IPS-15b (cell line): ENCODE data around the gene OR52N4.
"Not testable (repeated sequence)": the region's sequence is repeated elsewhere in the genome, so short reads cannot be mapped to it uniquely, and the experiment has no call there.

Experiments used
- H3K27me3 ChIP-seq: one replicate; pipeline ENCODE4 v1.6.1; 2013; ENCODE audit warnings: low read length; ENCODE audit not compliant: control insufficient read depth, insufficient read depth
- H3K36me3 ChIP-seq: one replicate; pipeline ENCODE4 v1.6.1; 2013; ENCODE audit warnings: low read length; ENCODE audit not compliant: control insufficient read depth, insufficient read depth
- H3K4me1 ChIP-seq: one replicate; pipeline ENCODE4 v1.6.1; 2013; ENCODE audit warnings: mild to moderate bottlenecking, low read length; ENCODE audit not compliant: control insufficient read depth, insufficient read depth
- H3K4me3 ChIP-seq: one replicate; pipeline ENCODE4 v1.5.1; 2013; ENCODE audit warnings: low read depth, low read length
- H3K9ac ChIP-seq: one replicate; pipeline ENCODE4 v1.6.1; 2013; ENCODE audit warnings: low read depth, mild to moderate bottlenecking, low read length
- H3K9me3 ChIP-seq: one replicate; pipeline ENCODE4 v1.6.1; 2013; ENCODE audit warnings: mild to moderate bottlenecking, low read length; ENCODE audit not compliant: control insufficient read depth, insufficient read depth

OR52N4 gene

DNA sequence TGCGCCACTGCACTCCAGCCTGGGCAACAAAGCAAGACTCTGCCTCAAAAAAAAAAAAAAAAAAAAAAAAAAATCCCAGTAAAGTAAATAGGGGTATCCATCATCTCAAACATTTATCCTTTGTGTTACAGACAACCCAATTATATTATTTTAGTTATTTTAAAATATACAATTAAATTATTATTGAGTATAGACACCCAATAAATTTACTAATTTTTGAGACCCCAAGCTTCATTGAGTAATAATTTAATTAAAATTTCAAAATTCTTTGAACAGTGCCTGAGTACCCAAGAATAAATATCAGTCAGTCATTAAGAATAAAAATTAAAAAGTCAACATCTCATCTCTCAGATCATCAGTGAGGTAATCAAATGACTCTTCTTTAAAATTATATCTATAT, at the start of gene OR52N4:
Gene OR52N4, plus strand, starts transcription at position 301 of the 400 bp plus-strand sequence. CDS start 498 bp downstream, outside the sequence.
- no peaks in the 10 kb centered on the region for H3K4me1 ChIP-seq
- H3K36me3 ChIP-seq, result no peaks in the 10 kb centered on the region
- H3K4me3 ChIP-seq, result no peak within 1 kb of the TSS
- no peaks in the 10 kb centered on the region for H3K27me3 ChIP-seq
- no peak within 1 kb of the TSS for H3K9ac ChIP-seq
- no peaks in the 10 kb centered on the region for H3K9me3 ChIP-seq

DNA sequence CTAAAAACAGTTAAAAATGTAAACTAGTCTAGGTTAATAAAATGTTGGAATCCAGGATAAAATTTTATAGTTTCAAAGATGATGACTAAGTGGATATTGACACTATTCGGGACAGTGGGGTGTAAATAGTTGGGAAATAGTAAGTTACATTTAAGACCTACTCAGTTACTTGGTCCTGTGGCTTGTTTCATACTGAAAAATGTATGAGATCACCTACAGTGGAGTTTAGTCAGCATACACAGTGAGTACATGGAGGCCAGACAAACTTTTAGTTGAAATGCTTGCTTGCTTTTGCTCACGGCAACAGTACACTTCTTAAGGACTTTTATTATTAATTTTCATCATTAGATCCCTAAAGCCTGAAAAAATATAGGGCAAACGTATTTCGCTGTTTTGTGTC, 48.4 kb upstream of the OR52N4 start:
- no peaks in the 10 kb centered on the region for H3K4me1 ChIP-seq
- no peaks in the 10 kb centered on the region for H3K27me3 ChIP-seq
- no peaks in the 10 kb centered on the region for H3K9me3 ChIP-seq
- no peaks in the 10 kb centered on the region for H3K36me3 ChIP-seq
- H3K9ac ChIP-seq, result no peak overlapping the region
- H3K4me3 ChIP-seq, result no peak overlapping the region

DNA sequence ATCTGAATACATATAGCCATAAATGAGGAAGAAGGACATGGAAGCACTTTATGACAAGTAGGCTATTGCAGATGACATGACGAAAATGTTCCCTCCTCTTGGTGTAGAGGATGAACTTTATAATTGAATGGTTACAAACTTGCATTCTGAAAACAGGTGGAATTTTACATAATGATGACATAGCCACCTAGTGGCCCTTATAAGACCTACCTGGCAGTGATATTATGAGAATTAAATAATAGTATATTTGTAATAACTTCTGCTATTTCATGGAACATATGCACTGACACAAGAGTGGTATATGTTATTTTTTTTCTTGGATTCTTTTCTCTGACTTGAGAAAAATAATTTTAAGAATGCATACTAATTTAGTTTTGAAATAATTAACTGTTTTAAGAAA, 41.5 kb upstream of the OR52N4 start:
- no peaks in the 10 kb centered on the region for H3K36me3 ChIP-seq
- no peaks in the 10 kb centered on the region for H3K9me3 ChIP-seq
- H3K4me1 ChIP-seq, result no peaks in the 10 kb centered on the region
- H3K4me3 ChIP-seq, result no peak overlapping the region
- H3K9ac ChIP-seq, result no peak overlapping the region
- no peaks in the 10 kb centered on the region for H3K27me3 ChIP-seq

DNA sequence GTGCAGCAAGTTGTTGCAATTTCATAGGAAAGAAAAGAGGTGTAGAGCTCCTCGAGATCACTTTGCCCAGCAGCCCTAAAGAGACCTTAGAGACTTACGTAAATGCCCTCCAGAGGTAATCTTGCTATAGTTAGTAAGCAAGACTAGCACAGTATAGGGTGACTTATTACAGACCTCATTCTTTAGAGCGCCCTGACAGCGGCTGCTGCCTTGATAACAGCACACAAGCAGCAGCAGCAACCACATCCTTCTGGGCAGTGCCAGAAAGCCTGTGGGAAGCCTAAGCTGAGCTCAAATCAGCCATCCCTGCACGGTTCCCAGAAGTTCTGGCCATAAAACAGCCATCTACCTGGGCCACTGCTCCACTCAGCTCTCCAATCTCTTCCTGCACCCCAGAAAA, 40.3 kb upstream of the OR52N4 start:
- Histone ChIP-seq H3K9me3 (no peaks in the 10 kb centered on the region), H3K4me1 (no peaks in the 10 kb centered on the region), H3K36me3 (no peaks in the 10 kb centered on the region), H3K9ac (no peak overlapping the region), H3K4me3 (no peak overlapping the region), H3K27me3 (no peaks in the 10 kb centered on the region)

DNA sequence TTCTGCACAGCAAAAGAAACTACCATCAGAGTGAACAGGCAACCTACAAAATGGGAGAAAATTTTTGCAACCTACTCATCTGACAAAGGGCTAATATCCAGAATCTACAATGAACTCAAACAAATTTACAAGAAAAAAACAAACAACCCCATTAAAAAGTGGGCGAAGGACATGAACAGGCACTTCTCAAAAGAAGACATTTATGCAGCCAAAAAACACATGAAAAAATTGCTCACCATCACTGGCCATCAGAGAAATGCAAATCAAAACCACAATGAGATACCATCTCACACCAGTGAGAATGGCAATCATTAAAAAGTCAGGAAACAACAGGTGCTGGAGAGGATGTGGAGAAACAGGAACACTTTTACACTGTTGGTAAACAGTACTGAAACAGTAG, 37.5 kb upstream of the OR52N4 start:
- not testable (repeated sequence) for H3K27me3 ChIP-seq, H3K9ac ChIP-seq, H3K9me3 ChIP-seq, H3K4me3 ChIP-seq, H3K4me1 ChIP-seq, H3K36me3 ChIP-seq

DNA sequence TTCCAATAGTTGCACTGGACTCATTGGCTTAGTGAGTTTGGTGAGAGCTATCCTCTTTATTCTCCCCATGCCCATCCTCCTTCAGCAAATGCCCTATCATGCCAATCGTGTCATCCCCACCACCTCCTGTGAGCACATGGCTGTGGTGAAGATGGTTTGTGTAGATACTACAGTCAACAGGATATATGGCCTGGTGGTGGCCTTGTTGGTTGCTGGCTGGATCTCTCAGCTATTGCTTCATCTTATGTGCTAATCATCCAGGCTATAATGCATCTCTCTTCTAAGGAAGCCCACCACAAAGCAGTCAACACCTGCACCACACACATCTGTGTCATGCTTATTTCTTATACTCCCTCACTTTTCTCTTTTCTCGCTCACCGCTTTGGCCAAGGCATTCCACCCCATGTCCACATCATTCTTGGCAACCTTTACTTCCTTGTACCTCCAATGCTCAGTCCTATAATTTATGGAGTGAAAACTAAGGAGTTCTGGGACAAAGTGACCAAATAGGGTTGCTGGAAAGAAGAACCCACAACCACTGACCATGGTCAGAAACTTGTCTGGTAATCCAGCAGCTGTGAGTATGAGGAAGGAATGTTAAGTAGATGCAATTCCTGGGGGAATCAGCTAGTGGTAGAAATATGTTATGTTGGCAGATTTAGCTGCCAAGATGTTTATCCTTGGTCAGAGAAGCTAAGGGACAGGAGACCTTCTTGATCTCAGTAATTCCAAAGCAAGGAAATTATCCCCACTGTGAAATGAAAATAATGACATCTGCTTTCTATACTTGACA, 34.1 kb upstream of the OR52N4 start:
- Histone ChIP-seq H3K9ac (no peak overlapping the region), H3K27me3 (no peaks in the 10 kb centered on the region), H3K9me3 (no peaks in the 10 kb centered on the region), H3K4me3 (no peak overlapping the region), H3K36me3 (no peaks in the 10 kb centered on the region), H3K4me1 (no peaks in the 10 kb centered on the region)

DNA sequence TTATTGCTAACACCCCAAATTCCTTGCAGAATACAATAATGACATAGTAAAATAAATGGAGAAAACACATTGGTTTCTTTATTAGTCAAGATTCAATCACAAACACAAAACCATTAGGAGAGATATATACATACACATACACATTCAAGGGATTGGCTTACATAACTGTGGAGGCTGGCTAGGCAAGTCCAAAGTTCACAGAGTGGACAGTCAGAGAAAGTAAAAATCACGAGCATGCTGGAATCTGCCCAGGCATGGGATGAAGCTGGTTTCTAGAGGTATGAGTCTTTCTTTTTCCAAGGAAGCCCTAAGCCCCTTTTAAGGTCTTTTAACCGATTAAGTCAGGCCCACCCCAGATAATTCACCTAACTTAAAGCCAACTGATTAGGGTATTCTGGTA, 31.4 kb upstream of the OR52N4 start:
- no peak overlapping the region for H3K9ac ChIP-seq
- H3K9me3 ChIP-seq, result no peaks in the 10 kb centered on the region
- H3K36me3 ChIP-seq, result no peaks in the 10 kb centered on the region
- no peaks in the 10 kb centered on the region for H3K27me3 ChIP-seq
- no peaks in the 10 kb centered on the region for H3K4me1 ChIP-seq
- H3K4me3 ChIP-seq, result no peak overlapping the region

DNA sequence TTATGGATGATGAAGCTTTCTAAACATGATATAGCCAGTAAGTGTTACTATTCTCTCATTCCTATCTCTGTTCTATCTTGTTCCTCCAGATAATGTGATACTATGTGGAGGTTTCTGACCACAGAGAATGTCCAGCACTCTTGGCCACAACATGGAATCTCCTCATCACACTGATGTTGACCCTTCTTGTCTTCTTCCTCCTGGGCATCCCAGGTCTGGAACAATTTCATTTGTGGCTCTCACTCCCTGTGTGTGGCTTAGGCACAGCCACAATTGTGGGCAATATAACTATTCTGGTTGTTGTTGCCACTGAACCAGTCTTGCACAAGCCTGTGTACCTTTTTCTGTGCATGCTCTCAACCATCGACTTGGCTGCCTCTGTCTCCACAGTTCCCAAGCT, 27.7 kb upstream of the OR52N4 start:
- no peaks in the 10 kb centered on the region for H3K36me3 ChIP-seq
- no peaks in the 10 kb centered on the region for H3K4me1 ChIP-seq
- H3K4me3 ChIP-seq, result no peak overlapping the region
- no peak overlapping the region for H3K9ac ChIP-seq
- no peaks in the 10 kb centered on the region for H3K27me3 ChIP-seq
- H3K9me3 ChIP-seq, result no peaks in the 10 kb centered on the region

DNA sequence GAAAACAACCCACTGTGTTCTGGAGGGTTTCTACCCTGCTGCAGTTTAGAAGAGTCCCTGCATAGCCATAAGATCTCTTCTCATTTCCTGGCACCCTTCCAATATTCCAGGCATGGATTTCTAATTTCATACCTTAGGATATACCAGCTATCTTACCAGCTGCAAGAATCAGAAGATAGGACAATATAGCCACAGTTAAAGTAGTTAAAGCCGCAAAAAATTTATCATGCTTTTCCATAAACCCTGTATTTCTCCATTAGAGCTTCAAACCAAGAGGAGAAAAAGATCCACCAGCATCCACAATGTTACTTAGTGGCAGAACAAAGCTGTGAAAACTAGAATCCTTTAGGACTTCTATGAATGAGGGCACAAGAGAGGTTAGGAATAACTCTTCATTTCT, 26.4 kb upstream of the OR52N4 start:
- Histone ChIP-seq H3K4me3 (no peak overlapping the region), H3K4me1 (no peaks in the 10 kb centered on the region), H3K36me3 (no peaks in the 10 kb centered on the region), H3K9me3 (no peaks in the 10 kb centered on the region), H3K9ac (no peak overlapping the region), H3K27me3 (no peaks in the 10 kb centered on the region)

DNA sequence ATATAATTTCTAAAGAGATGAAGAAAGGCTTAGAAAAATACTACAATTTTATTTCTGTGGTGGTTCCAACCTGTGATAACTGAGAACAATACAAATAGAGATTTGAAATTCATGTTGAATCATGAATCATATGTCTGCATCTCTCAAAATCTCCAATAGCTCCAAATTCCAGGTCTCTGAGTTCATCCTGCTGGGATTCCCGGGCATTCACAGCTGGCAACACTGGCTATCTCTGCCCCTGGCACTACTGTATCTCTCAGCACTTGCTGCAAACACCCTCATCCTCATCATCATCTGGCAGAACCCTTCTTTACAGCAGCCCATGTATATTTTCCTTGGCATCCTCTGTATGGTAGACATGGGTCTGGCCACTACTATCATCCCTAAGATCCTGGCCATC, 17.6 kb upstream of the OR52N4 start, which contains the start of gene OR56B1:
Gene OR56B1, plus strand, starts transcription at position 53 of the 400 bp plus-strand sequence. Its CDS starts 69 bp downstream, at position 122.
- no peak within 1 kb of the TSS for H3K4me3 ChIP-seq
- no peak within 1 kb of the TSS for H3K9ac ChIP-seq
- no peaks in the 10 kb centered on the region for H3K27me3 ChIP-seq
- H3K9me3 ChIP-seq, result no peaks in the 10 kb centered on the region
- no peaks in the 10 kb centered on the region for H3K4me1 ChIP-seq
- H3K36me3 ChIP-seq, result no peaks in the 10 kb centered on the region

DNA sequence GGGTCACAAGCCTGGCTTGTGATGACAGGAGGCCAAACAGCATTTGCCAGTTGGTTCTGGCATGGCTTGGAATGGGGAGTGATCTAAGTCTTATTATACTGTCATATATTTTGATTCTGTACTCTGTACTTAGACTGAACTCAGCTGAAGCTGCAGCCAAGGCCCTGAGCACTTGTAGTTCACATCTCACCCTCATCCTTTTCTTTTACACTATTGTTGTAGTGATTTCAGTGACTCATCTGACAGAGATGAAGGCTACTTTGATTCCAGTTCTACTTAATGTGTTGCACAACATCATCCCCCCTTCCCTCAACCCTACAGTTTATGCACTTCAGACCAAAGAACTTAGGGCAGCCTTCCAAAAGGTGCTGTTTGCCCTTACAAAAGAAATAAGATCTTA, 17.0 kb upstream of the OR52N4 start:
- Histone ChIP-seq H3K9ac (no peak overlapping the region), H3K36me3 (no peaks in the 10 kb centered on the region), H3K4me3 (no peak overlapping the region), H3K4me1 (no peaks in the 10 kb centered on the region), H3K9me3 (no peaks in the 10 kb centered on the region), H3K27me3 (no peaks in the 10 kb centered on the region)

DNA sequence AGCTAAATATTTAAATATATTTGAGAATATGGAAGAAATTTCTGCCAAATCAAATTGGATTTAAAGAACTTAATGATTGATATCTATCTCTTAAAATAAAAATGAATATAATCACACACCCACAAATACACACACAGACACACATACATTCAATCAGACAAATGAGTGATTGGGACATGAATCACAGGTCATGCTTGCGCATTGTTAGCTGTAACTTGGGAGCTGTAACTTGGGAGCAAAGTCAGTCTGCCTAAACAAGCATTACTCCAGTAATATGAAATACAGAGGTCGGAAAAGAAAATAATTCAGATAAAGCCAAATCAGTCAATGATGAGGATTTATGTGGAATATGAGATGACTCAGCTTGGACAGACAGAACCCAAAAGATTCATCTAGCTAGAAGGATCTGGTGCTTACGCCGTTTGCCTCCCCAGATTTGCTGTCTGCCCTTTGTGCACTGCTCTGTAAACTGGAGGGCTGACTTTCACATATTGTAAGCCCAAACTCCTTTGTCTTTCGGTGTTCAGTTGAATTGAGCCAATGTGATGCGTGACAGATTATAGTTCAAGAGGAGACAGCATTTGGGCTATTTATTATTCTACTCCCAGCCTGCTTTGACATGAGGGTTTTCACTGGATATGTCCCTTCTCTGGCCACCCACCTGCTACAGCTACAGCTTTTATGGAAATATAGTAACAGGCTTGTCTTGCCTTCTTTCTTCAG, 16.2 kb upstream of the OR52N4 start:
- no peak overlapping the region for H3K9ac ChIP-seq
- no peaks in the 10 kb centered on the region for H3K4me1 ChIP-seq
- H3K9me3 ChIP-seq, result no peaks in the 10 kb centered on the region
- no peaks in the 10 kb centered on the region for H3K36me3 ChIP-seq
- H3K27me3 ChIP-seq, result no peaks in the 10 kb centered on the region
- H3K4me3 ChIP-seq, result no peak overlapping the region
